CMK (cell line): ENCODE measurements around the gene NPY4R.
"Not testable (repeated sequence)": the region's sequence is repeated elsewhere in the genome, so short reads cannot be mapped to it uniquely, and the experiment has no call there.

Experiments
- DNase-seq: peaks from one replicate; pipeline ENCODE4 v3.0.0-alpha.2; 2010; ENCODE audit warnings: low read depth

NPY4R gene, protein sequence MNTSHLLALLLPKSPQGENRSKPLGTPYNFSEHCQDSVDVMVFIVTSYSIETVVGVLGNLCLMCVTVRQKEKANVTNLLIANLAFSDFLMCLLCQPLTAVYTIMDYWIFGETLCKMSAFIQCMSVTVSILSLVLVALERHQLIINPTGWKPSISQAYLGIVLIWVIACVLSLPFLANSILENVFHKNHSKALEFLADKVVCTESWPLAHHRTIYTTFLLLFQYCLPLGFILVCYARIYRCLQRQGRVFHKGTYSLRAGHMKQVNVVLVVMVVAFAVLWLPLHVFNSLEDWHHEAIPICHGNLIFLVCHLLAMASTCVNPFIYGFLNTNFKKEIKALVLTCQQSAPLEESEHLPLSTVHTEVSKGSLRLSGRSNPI

DNA sequence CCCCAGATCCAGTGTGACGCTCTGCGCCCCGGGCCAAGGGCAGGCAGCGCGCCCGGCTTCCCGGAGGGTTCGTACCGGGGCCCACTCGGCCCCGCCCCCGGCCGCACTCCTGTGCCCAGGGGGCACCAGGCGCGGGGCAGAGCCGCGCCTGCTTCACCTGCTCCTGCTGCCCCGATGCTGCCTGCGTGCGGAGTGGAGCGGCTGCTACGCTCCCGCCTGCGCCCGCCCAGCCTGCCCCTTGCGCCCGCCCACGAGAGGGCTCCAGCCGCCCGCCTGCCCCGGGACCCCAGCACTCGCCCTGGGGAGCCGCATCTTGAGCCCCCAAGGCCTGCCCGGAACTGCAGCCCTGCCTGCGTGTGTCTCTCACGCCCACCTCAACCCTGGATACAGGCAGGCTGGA lies at the start of gene NPY4R:
Gene NPY4R (minus strand): TSS at position 194 of the 400 bp plus-strand sequence. CDS start 3,323 bp downstream, outside the sequence.
- not testable (repeated sequence) for DNase-seq

DNA sequence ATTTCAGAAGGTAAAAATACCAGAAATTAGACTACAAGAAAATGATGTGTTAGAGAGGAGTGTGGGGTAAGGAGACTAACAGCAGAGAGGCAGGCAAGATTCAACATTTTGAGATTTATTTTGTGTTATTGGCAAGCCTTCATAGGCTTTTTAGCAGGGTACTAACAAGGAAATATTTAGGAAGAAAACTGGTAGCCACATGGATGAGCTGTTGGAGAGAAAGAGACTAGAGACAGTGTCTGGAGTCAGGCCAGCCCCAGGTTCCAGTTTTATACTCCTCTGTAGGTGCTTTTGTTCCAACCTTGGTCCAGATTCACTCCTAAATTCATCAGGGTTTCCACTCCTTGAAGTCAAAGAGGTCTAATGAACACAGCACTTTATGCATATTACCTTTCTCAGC lies 49.6 kb upstream of the NPY4R start:
- no peak for DNase-seq

DNA sequence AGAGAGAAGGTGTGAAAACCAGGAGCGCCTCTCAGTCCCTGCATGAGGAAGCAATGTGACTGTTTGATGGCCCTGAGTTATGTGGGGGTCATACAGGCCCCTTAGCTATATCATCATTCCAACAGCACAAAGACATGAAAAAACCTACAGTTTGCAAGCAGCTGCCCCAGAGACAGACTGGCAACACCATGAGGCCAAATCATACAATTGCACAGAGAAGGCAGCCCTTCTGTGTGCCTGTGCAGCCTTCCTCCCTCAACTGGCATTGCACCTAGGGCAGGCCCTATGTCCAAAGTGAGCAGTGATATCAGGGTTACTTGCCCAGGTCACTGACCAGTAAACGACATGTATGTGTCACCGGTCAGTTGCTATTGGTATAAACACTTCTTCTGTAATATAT lies 49.1 kb upstream of the NPY4R start:
- DNase-seq = no peak

DNA sequence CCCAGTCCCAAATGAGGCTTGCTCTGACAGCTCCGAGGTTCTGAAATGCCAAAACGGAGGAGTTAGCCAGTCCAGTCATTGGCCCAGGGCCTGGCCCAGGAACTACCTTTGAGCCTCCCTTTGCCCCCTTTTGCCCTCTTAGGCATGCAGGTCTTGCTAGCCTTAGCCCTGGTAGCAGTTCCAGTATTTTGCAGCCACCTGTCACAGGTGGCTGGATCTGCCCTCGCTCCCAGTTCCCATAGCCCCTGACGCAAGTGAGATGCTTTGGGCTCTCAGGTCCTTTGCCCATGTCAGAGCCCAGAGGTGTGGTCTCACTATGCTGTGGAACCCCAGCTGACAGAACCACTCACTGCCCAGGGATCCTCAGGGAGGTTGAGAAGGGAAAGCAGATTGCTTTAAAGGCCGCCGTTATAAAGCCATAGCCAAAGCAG lies 48.7 kb upstream of the NPY4R start:
- DNase-seq = no peak

DNA sequence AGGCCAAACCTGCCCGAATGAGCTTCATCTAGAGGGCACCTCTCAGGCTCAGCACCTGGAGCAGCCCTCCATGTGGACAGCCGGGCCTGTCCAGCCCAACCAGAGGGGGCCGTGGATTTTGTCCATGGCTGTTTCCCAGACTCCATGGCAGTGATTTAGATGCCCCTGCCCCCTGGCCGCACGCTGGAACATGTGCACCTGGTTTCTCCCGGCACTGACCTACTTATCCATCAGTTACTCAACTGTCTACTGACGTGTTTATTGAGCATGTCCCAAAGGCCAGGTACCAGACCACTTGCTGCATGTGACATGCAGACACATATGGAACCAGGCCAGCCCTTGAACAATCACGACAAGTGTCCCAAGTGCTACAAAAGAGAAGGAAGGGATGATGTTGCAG lies 47.6 kb upstream of the NPY4R start:
- DNase-seq = not testable (repeated sequence)

DNA sequence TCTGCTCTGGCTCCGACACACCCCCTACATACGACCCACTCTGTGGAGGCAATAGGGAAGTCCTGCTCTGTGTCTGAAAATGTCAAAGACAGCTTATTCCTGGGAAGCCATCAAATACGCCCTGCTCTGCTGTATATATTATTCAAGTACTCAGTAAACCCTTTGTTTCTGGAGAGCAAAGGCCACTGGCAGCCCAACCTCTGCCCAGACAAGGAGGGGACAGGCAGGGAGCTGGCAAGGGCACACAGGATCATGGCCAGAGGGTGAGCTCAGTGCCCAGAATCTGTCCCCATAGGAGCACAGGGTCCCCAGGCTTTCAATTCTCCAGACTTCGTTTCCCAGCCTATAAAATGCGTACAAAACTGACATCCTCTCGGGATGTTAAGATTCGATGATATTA lies 47.0 kb upstream of the NPY4R start:
- not testable (repeated sequence) for DNase-seq

DNA sequence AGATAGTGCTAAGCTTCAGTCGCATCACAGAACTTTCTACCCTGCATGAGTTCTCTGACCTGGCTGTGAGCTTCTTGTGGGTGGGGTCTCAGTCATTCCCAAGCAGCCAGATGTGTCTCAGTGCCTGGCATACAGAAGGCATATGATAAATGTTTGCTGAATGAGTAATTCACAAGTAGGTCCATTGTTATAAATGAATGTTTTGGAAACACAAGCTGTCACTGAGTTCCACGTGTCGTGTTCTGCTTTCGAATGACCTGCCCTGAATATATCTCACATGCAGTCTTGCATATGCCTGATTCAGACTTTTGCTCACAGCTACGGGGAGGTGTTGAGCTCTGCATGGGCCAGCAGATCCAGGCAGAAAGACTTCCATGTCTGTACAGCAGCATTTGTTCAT lies 46.2 kb upstream of the NPY4R start:
- DNase-seq = not testable (repeated sequence)

DNA sequence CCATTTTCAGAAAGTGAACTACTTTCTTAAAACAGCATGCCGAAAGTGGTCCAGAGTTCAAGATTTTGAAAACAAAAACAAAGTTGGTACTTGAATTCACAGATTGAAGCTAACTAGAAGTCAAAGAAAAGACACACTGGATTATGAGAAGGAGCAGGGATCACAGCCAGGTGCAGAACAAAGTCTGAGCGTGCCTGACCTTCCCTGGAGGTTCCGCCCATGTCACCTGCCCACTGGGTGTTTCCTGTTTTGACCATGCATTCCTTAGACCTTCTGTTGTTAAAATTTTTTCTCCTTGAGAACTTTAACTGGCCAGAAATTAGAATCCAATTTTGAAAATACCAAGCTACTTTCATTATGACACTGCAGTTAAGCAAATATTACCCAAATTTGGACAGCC lies 34.2 kb upstream of the NPY4R start:
- not testable (repeated sequence) for DNase-seq

DNA sequence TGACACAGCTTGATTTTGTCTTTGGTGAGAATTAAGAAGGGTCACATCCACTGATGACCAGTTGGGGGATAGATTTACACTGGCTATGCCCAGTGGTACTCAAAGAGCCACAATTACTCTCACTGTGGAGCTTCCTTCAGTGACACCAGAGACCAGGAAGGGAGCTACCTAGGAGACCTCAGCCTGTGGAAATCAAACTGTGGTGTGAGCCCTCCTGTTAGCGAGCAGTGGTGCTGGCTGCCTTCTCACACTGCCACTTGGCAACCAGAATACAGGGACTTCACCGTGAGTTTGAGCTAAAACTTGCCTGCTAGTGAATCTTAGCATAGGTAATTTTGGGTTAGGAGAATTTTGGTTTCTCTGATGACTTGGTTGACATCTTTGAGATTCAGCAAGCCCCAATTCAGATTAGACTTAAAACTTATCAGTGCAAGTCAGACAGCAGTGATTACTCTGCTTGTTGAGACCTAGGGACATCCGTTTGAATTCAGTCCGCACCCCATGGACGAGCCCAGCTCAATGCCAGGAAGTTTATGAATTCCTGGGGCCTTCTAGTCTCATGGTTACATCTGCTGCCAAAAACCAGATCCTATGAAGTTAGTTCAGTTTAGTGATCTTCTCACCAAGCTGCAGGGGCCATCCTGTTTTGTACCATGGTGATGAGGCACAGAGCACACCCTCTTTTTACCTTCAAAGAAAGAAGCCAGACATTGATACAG lies 33.4 kb upstream of the NPY4R start:
- DNase-seq = not testable (repeated sequence)

DNA sequence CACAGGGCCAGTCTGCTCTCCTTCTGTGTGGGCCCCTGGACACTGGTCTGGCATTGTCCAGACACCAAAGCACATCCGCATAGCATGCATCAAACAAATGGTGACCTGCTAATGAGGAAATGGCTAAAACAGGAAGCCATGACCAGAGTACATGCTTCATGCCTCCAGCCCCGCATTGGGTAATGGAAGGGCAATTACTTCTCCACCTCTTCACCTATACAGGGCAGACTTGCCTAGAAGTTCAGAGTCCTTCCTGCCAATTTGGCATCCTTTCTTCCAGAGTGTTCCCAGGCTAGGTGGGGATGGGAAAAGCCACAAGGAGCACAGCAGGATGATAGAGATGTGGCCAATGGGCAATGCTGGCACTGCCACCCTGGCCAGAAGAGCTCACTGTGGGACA lies 32.1 kb upstream of the NPY4R start:
- DNase-seq = not testable (repeated sequence)

DNA sequence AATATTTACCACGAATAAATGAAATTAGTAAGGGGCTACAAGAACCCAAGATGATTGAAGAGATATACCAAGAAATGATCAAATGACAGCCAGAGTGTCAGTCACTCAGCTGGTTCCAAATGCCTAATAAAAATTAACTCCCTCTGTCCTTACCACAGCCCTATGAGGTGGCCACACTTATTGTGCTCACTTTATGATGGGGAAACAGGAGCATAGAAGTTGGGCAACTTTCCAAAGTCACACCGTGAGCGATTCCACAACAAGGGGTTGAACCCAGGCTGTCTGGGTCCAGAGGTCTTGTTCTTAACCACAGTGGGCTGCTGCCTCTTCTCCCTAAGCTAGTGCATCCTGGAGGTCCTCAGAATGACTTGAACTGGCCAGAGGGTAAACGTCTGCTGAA lies 31.6 kb upstream of the NPY4R start:
- not testable (repeated sequence) for DNase-seq

DNA sequence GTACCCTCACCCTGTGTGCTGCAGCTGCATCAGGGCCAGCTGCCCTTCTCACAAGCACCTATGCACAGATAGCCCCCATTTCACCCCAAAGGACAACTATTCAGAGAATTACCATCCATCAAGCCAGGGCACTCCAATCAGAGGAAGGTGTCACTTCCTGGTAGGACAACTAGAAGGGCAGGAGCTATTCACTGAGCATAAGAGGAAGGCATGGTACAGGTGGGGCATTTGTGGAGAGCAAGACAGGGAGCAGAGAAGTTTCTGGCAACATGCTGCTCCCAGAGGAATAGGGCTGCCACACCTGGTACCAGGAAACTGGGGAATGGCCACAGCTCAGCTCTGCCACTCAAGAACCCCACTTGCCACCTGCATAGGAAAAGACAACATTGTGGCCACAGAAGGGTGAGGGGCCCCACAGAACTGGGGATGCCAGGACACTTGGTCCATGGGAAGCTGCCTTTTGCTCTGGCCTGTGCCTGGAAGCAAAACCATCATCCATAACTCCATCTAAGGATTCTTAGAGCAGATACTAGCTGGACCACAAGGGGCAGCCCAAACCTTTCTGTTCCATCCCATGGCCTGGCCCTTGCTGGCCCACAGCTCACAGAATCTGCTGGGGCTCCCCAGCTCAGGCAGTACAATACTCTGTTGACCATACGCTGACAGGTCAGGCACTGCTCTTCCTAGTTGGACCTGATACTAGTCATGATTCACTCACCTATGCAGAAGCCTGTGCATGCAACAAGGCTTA lies 25.8 kb upstream of the NPY4R start:
- not testable (repeated sequence) for DNase-seq

DNA sequence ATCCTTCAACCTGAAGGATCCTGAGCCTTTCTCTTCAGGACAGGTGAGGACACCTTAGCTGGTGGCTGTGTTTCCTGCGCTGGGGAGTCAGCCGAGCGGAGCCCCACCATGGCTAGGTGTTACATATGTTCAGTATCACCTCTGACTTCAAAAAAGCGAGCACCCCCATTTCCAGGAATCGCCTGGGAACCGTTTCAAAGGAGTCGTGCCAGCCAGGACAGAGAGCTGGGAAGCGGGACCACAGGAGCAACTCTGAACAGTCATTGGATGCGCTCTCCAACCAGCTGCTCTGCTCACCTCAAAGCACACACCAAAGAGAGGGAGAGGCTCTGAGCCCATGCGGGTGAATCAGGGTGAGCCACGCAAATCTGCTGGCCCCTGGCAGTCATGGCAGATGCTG lies 24.5 kb upstream of the NPY4R start:
- not testable (repeated sequence) for DNase-seq

DNA sequence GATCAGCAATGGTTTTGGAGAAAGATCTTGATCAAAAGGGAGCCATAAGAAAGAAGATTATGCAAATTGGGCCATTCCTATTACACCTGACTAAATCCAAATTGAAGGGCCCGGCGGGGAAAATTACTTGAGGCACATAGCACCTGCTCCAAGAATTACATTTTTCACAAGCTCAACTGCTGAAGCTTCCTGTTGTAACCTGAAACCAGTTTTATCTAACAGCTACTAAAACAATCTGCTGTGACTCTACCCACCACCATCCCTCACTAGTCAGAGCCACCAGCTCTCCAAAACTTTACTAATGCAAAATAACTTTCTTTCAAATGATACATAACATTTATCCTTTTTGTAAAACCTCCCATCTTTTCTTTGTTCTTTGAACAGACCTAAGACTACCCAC lies 20.7 kb upstream of the NPY4R start:
- not testable (repeated sequence) for DNase-seq

DNA sequence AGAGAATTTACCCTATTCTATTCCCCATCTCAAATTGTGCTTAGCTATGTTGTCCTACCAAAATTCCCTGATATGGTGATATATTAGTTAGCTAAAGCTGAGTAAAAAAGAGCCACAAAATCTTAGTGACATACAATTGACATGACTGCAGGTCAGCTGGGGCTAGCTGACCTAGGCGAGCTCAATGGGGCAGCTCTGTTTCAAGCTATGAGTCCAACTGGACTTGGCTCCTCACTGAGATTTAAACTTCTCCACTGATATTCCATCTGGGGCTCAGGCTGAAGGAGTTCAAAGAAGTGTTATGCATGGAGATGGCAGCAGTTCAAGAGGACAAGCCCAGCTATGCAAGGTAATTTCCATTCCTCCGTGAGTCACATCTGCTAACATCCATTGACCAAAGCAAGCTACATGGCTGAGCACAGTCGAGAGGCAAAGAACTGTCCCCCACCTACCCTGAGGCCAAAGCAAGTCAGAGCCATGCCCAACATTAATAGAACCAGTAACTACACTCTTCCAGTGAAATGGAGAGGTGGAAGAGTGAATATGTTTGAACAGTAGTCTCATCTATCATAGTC lies 9.1 kb upstream of the NPY4R start:
- not testable (repeated sequence) for DNase-seq

DNA sequence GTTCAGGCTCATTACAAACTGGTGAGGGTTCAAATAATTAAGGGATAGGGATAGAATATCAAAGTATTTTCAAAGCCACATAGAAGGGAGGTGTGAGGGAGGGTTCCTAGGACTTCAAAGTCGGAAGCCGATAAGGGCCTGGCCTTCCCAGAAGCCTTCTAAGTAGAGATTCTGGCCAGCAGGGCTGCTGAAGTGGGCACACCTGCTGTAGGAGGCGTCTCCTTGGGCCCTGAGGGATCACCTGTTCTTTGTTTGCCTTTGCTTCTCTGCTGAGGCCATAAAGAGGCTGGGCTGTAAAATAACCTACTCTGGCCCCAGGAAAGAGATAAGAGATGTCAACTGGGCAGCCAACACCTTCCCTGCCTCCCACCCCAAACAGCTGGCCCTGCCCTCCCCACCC lies 8.0 kb upstream of the NPY4R start:
- not testable (repeated sequence) for DNase-seq

DNA sequence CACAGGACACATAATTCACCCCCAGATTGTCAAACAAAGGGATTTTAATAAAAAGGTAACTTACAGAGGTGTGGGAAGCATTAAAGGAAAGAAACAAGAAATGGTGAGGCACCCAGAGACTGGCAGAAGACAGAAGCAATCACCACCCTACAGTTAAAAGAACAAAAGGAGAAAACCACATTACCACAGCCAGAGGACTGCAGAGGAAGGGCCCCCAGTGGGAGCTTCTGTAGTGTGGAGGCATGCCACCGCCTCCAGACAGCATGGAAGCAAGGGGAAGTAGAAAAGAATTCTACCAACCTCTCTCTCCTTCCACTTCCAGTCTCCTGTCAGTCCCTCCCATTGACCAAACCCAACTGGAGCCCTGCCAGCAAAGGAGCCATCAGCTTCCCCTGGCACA lies 4.4 kb upstream of the NPY4R start:
- not testable (repeated sequence) for DNase-seq

DNA sequence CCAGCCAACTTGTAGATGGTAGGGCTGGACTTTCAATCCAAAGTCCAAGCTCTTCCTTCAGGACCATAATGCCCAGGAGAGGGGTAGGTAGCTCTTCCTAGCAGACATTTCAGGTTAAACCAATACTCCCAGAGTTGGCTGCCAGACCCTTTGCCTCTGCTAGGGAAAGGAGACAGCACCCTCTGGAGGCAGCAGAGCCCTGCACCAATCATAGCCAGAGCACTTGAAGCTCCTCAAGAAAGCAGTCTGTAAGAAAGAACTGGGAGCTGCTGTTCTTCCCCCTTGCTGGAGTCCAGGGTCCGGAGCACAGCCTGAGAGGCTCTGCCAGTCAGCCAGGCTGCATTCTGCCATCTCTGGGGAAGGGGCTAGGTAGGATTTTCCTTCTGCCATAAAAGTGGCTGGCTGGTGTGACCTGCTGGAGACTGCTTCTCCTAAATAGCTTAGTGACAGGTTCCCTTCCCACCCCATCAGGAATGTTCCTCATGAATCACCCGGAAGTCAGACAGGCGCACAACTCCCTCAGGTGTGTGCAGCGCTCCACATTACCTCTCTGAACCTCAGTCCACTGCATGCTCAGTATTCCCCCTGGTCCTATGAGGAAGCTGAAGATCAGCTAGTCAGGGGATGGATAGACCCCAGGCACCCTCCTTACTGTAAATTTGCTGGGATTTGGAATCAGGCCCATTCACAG lies 2.5 kb upstream of the NPY4R start:
- not testable (repeated sequence) for DNase-seq

DNA sequence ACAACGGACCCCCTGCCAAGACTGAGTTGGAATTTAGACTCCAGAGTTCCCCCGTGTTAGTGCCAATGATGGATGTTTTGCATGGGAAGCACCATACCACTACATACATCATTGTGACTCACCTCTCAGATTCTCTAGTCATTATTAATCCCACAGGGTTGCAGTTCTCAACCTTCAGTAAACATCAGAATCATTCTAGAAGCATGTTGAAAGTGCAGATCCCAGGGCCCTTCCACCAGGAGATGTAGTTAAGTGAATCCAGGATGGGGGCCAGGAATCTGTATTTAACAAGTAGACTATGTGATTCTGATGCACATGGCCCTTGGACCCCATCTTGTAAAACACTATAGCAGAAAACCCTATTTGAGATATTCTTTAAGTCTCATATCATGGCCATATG lies 2.1 kb downstream of the NPY4R start:
- not testable (repeated sequence) for DNase-seq

DNA sequence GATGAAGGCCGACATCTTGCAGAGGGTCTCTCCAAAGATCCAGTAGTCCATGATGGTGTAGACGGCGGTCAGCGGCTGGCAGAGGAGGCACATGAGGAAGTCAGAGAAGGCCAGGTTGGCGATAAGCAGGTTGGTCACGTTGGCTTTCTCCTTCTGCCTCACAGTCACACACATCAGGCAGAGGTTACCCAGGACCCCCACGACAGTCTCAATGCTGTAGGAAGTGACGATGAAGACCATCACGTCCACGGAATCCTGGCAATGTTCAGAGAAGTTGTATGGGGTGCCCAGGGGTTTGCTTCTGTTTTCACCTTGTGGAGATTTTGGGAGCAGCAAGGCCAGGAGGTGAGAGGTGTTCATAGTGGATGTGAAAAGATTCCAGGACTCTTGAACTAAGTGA lies 3.5 kb downstream of the NPY4R start:
- not testable (repeated sequence) for DNase-seq

DNA sequence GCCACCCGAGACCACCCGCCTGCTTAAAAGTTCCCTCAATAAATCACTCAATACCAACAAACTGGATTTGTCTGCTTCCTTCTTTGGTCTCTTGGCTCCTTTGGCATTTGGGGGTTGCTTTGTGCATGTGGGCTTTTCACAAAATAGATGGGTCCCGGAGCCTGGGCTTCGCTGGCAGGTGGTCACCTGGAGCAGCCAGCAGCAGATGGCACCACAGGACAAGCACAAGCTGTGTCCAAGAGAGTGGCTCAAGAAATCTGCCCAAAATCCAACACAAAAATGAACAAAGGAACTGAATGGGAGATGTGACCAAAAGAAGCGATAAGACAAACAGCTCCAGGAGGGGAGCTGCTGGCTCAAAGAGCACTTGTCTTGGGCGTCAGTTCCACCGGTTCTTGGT lies 6.2 kb downstream of the NPY4R start:
- not testable (repeated sequence) for DNase-seq

DNA sequence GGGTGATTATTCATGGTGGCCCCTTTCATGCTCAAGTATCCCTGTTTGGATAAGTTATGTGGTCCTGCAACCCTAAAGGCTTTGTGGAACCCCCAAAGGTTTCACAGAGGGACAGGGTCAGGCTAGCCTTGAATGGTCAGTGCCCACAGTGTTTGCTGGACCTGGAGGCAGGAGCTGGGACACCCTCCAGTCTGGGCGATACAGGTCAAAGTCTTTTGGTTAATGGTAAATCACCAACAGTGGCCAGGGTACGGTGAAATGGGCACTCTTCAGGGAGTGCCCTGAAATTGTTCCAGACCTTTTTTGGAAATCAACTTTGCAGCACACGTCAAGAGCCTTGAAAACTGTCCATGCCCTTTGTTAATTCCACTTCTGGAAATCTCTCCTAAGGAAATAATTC lies 8.7 kb downstream of the NPY4R start:
- not testable (repeated sequence) for DNase-seq
